ENCODE measurements around the gene TMEM144.

Gene TMEM144

DNA sequence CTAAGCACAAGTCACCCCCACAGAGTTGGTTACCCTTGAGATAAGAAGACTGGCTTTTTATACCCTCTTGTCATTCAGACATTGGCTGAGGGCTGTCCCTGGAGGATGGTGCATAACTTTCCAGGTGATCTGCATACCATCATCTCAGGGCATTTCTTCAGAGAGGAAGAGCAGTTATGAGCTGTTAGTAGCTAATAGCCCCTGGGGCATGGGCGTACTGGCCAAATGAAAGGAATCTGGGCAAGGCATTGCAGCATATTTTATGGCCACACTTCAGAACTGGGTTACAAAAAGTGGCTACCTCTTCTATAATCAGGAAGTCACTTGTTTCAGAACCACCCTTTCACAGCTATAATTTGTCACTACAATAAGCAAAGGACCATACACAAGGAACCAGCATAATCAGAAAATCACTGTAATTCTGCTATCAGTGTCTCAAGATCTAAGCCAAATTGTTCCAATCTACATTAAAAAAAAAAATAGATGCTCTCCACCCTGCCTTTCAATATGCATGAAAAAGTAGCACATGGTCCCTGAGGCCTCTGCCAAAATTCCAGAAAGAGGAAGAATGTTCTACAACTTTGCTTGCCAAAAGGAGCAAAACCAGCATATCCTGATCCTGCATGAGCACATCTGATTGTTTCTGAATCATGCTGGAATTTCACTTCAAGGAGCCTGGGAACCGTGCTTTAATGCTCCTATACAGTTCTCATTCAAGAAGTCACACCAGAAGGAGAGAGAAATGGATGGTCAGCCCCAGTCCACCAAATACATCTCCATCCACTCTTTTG is 92.0 kb downstream of the TMEM144 start:
- no peak for DNase-seq

GRCh38 chr4:158304694-158305093 is 94.4 kb downstream of the TMEM144 start:
- no peak for DNase-seq

Data from NCI-H446 treated with DMSO at 0.1 percent for 48 hours (cell line).